Vagina (tissue), 2 donors: ENCODE results near the gene CAPS.

ENCODE experiments used
- POLR2A ChIP-seq, 2 donors: fragments of 450-650 bp; IDR thresholded peaks; one replicate each; pipeline ENCODE4 v1.6.1; 2017; ENCODE audit warnings: antibody characterized with exemption in 2 of 2, mild to moderate bottlenecking in 2 of 2, moderate library complexity in 2 of 2
- TF ChIP-seq, protein P1 (sequence below), 3 experiments: fragments of 450-650 bp in 2 of 3; fragments of 200-600 bp in 1 of 3; sonication (generic) in 1 of 3; IDR thresholded peaks; one replicate each; pipeline ENCODE4 v1.5.1; 2017 to 2019; ENCODE audit warnings: antibody characterized with exemption in 3 of 3, mild to moderate bottlenecking in 2 of 3, moderate library complexity in 2 of 3

DNA sequence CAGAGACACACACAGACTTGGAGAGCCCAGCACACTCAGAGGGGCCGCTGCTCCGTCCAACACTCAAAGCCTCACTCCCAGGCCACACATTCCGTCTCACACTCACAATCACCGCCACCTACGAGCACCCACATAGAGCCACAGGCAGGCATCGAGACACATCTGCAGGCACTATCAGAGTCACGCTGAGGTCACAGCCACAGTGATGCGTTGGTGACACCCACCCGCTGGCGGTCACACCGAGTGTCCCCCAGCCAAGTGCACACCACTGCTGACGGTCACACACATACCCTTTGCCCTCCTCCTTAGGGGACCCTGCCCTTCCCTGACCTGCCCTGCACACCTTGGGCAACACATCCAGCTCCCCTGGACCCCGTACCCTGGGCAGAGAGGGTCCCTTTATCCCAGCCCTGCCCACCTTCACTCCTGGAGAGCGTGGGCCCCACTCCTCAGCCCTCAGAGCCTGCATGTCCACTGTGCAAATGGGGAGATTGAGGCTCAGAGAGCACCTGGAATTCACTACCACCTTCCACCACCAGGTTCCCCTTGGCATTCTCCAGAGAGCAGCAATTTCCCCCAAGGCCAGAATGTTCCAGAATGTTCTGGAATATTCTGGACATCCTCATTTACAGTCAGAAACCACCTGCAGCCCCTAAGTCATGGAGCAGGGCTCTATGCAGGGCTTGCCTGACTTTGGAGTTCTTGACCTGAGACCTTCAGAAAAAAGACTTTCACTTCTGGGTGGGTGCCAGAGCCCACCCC lies 49.1 kb upstream of the CAPS start:
- TF ChIP-seq, protein P1, sequence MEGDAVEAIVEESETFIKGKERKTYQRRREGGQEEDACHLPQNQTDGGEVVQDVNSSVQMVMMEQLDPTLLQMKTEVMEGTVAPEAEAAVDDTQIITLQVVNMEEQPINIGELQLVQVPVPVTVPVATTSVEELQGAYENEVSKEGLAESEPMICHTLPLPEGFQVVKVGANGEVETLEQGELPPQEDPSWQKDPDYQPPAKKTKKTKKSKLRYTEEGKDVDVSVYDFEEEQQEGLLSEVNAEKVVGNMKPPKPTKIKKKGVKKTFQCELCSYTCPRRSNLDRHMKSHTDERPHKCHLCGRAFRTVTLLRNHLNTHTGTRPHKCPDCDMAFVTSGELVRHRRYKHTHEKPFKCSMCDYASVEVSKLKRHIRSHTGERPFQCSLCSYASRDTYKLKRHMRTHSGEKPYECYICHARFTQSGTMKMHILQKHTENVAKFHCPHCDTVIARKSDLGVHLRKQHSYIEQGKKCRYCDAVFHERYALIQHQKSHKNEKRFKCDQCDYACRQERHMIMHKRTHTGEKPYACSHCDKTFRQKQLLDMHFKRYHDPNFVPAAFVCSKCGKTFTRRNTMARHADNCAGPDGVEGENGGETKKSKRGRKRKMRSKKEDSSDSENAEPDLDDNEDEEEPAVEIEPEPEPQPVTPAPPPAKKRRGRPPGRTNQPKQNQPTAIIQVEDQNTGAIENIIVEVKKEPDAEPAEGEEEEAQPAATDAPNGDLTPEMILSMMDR (IDR thresholded peaks at IDR 0.05), result no peak
- TF ChIP-seq POLR2A (IDR thresholded peaks at IDR 0.05), result no peak
